HEK293T (cell line): ENCODE measurements around the gene SMOC2.

ENCODE experiments used
- ARNT ChIP-seq: fragments of 450-650 bp; IDR thresholded peaks from 2 replicates; pipeline ENCODE4 v1.6.1; 2017; ENCODE audit warnings: mild to moderate bottlenecking
- BHLHE40 ChIP-seq: fragments of 450-650 bp; IDR thresholded peaks from 2 replicates; pipeline ENCODE4 v1.6.1; 2016; ENCODE audit warnings: mild to moderate bottlenecking, moderate library complexity, borderline replicate concordance
- CTBP1 ChIP-seq: fragments of 450-650 bp; IDR thresholded peaks from 2 replicates; pipeline ENCODE4 v1.6.1; 2016; ENCODE audit warnings: borderline replicate concordance
- FOXA1 ChIP-seq: fragments of 450-650 bp; IDR thresholded peaks from 2 replicates; pipeline ENCODE4 v1.6.1; 2016; ENCODE audit warnings: mild to moderate bottlenecking
- FOXK2 ChIP-seq: fragments of 450-650 bp; IDR thresholded peaks from 2 replicates; pipeline ENCODE4 v1.6.1; 2016; ENCODE audit warnings: mild to moderate bottlenecking
- FOXM1 ChIP-seq: fragments of 450-650 bp; IDR thresholded peaks from 2 replicates; pipeline ENCODE4 v1.6.1; 2017; ENCODE audit warnings: mild to moderate bottlenecking, borderline replicate concordance
- L3MBTL2 ChIP-seq: fragments of 450-650 bp; conservative IDR thresholded peaks from 2 replicates; pipeline ENCODE4 v1.6.1; 2016; ENCODE audit warnings: mild to moderate bottlenecking
- LEF1 ChIP-seq: fragments of 450-650 bp; IDR thresholded peaks from 2 replicates; pipeline ENCODE4 v1.6.1; 2017; ENCODE audit warnings: mild to moderate bottlenecking, borderline replicate concordance
- SP1 ChIP-seq: fragments of 450-650 bp; IDR thresholded peaks from 2 replicates; pipeline ENCODE4 v1.6.1; 2017
- SUZ12 ChIP-seq: fragments of 450-650 bp; IDR thresholded peaks from 2 replicates; pipeline ENCODE4 v1.6.1; 2016; ENCODE audit warnings: mild to moderate bottlenecking
- TARDBP ChIP-seq: fragments of 450-650 bp; IDR thresholded peaks from 2 replicates; pipeline ENCODE4 v1.6.1; 2016
- ZNF384 ChIP-seq: fragments of 450-650 bp; IDR thresholded peaks from 2 replicates; pipeline ENCODE4 v1.6.1; 2016
- TF ChIP-seq, protein P1 (sequence below): fragments of 450-650 bp; IDR thresholded peaks from 2 replicates; pipeline ENCODE4 v1.6.1; 2016

DNA sequence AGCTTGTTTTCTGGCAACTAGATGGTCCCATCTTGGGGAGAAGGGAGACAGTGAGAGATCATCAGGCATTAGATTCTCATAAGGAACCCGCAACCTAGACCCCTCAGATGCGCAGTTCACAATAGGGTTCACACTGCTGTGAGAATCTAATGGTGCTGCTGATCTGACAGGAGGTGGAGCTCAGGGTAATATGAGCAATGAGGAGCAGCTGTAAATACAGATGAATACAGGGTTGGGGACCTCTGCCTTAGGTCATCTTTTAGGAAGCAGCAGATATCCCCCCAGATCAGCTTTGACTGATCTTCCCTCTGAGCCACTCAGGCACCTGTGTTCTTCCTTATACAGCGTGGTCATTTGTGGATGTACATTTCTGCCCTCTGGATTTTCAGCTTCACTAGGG lies 63.4 kb downstream of the SMOC2 start:
- TF ChIP-seq LEF1 (no peak), SP1 (no peak), FOXK2 (no peak), FOXA1 (no peak), BHLHE40 (no peak), SUZ12 (no peak), ARNT (no peak), TARDBP (no peak), ZNF384 (no peak), L3MBTL2 (no peak), FOXM1 (no peak), CTBP1 (no peak)
- TF ChIP-seq, protein P1, sequence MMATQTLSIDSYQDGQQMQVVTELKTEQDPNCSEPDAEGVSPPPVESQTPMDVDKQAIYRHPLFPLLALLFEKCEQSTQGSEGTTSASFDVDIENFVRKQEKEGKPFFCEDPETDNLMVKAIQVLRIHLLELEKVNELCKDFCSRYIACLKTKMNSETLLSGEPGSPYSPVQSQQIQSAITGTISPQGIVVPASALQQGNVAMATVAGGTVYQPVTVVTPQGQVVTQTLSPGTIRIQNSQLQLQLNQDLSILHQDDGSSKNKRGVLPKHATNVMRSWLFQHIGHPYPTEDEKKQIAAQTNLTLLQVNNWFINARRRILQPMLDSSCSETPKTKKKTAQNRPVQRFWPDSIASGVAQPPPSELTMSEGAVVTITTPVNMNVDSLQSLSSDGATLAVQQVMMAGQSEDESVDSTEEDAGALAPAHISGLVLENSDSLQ: no peak
